Measurements from ENCODE around the gene MYO10. TPM values are rescaled to one million over a fixed set of nuclear protein-coding genes. Genes with fewer than 3 reads are reported as not detected.

Gene MYO10
- total and polyA plus RNA-seq, 2 of the 8 experiments (the other 6 are each of a cell fraction or from before 2014, with no cell fraction given): 21.5 to 107 TPM

DNA sequence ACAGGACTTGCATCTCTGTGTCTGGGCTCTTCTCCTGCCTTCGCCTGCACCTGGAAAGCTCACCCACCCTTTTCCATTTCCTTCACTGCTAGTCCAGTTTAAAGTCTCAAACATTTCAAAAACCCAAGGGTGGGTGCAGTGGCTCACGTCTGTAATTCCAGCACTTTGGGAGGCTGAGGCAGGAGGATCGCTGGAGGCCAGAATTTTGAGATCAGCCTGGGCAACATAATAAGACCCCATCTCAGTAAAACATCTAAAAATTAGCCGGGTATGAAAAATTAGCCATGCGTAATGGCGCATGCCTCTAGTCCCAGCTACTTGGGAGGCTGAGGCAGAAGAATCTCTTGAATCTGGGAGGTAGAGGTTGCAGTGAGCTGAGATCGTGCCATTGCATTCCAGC, 179.4 kb downstream of the MYO10 start (continued):
- TF ChIP-seq HDAC6 (IDR thresholded peaks at IDR 0.05; ENCODE audit: low read depth, low read length) (no peak), SP1 (IDR thresholded peaks at IDR 0.05; ENCODE audit: low read depth, low read length) (no peak), CHD1 (IDR thresholded peaks at IDR 0.05; ENCODE audit: low read depth, low read length) (no peak), NRF1 (IDR thresholded peaks at IDR 0.05; ENCODE audit: low read depth, low read length) (no peak), MAFK (IDR thresholded peaks at IDR 0.05; ENCODE audit: low read depth, low read length) (no peak), KDM4A (IDR thresholded peaks at IDR 0.05; ENCODE audit: low read depth, low read length, severe bottlenecking) (no peak)
- TF ChIP-seq, protein P1, sequence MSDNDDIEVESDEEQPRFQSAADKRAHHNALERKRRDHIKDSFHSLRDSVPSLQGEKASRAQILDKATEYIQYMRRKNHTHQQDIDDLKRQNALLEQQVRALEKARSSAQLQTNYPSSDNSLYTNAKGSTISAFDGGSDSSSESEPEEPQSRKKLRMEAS (IDR thresholded peaks at IDR 0.05): no peak
